Endothelial cell of umbilical vein (primary cell): ENCODE data around the gene COL4A2. TPM values are rescaled to one million over a fixed set of nuclear protein-coding genes. Genes with fewer than 3 reads are reported as not detected.

ENCODE experiments used
- BruUV-seq: library from RNA; stranded (reverse); fragments of 400-500 nt; replicated peaks from 2 replicates; lab custom pipeline; 2021; lab: Mats Ljungman, UMichigan
- CTCF ChIA-PET: fragments of 300-600, 350-600 bp; sonication (Branson Sonifier 250); formaldehyde crosslinking; loops from one replicate; lab custom pipeline; 2021; ENCODE audit warnings: antibody characterized with exemption, inconsistent platforms; lab: Charles Lee
- POLR2A ChIA-PET: fragments of 300-600, 350-600 bp; sonication (Branson Sonifier 250); formaldehyde crosslinking; loops from one replicate; lab custom pipeline; 2021; ENCODE audit warnings: antibody characterized with exemption, inconsistent platforms; lab: Charles Lee
- DNase-seq: peaks from one replicate; pipeline ENCODE4 v3.0.0-alpha.2; 2011; ENCODE audit warnings: low read depth, low spot score
- FAIRE-seq: peaks from 2 replicates; lab custom pipeline; 2011; peaks lifted over from hg19 to GRCh38; lab: Jason Lieb, UNC
- H2AFZ ChIP-seq: 2 replicates; pipeline ENCODE4 v1.6.0; 2012; ENCODE audit warnings: low read depth, low read length, control low read depth, inconsistent platforms
- H3K27ac ChIP-seq: 2 replicates; pipeline ENCODE4 v1.5.1; 2011; ENCODE audit warnings: low read depth, mild to moderate bottlenecking, control low read depth, low read length, moderate library complexity; ENCODE audit not compliant: insufficient read depth
- H3K27me3 ChIP-seq, 2 experiments: 2 replicates each; pipeline versions ENCODE4 v1.6.0 to v1.6.1; 2011; ENCODE audit warnings: low read length in 2 of 2, mixed read lengths in 1 of 2; ENCODE audit not compliant: control insufficient read depth in 2 of 2, insufficient read depth in 2 of 2
- H3K36me3 ChIP-seq, 2 experiments: 2 replicates in 1 of 2; 3 replicates in 1 of 2; pipeline ENCODE4 v1.5.1; 2011; ENCODE audit warnings: low read length in 2 of 2, mild to moderate bottlenecking in 1 of 2, moderate library complexity in 1 of 2; ENCODE audit not compliant: control insufficient read depth in 2 of 2, insufficient read depth in 2 of 2; ENCODE audit errors: extremely low read depth in 1 of 2
- H3K4me1 ChIP-seq: 3 replicates; pipeline ENCODE4 v1.5.1; 2011; ENCODE audit warnings: mild to moderate bottlenecking, low read length; ENCODE audit not compliant: control insufficient read depth, insufficient read depth; ENCODE audit errors: extremely low read depth
- H3K4me2 ChIP-seq: 2 replicates; pipeline ENCODE4 v1.6.1; 2011; ENCODE audit warnings: low read length, control low read depth, mixed read lengths; ENCODE audit not compliant: insufficient read depth
- H3K4me3 ChIP-seq, 3 experiments: fragments of 200-600 bp in 1 of 3; sonication (generic), shearing (Covaris generic) in 1 of 3; replicated peaks in 1 of 3; 2 replicates each; pipeline ENCODE4 v1.5.1; 2011 to 2016; ENCODE audit warnings: control low read depth in 3 of 3, low read length in 3 of 3, mild to moderate bottlenecking in 2 of 3, inconsistent platforms in 1 of 3, low read depth in 1 of 3, moderate library complexity in 1 of 3; ENCODE audit not compliant: insufficient read depth in 1 of 3
- H3K79me2 ChIP-seq: 2 replicates; pipeline ENCODE4 v1.6.0; 2012; ENCODE audit warnings: low read length, inconsistent platforms; ENCODE audit not compliant: control insufficient read depth, insufficient read depth
- H3K9ac ChIP-seq: replicated peaks from 2 replicates; pipeline ENCODE3; 2011; ENCODE audit warnings: low read length, control low read depth; ENCODE audit not compliant: insufficient read depth; ENCODE audit errors: extremely low read depth
- H3K9me1 ChIP-seq: replicated peaks from 3 replicates; pipeline ENCODE4 v1.6.0; 2011; ENCODE audit warnings: mild to moderate bottlenecking, low read length; ENCODE audit not compliant: control insufficient read depth, insufficient read depth; ENCODE audit errors: extremely low read depth
- H3K9me3 ChIP-seq: replicated peaks from 2 replicates; pipeline ENCODE4 v1.5.1; 2012; ENCODE audit warnings: low read length, inconsistent platforms; ENCODE audit not compliant: control insufficient read depth, insufficient read depth
- H4K20me1 ChIP-seq: replicated peaks from 2 replicates; pipeline ENCODE3; 2011; ENCODE audit warnings: mild to moderate bottlenecking, low read length; ENCODE audit not compliant: control insufficient read depth, insufficient read depth; ENCODE audit errors: extremely low read depth
- CTCF ChIP-seq, 2 donors: IDR thresholded peaks; 1 replicate in 1 of 2; 2 replicates in 1 of 2; pipeline ENCODE4 v1.5.1; 2011; ENCODE audit warnings: low read length in 2 of 2, mild to moderate bottlenecking in 2 of 2, moderate library complexity in 2 of 2, control low read depth in 1 of 2, inconsistent platforms in 1 of 2, low read depth in 1 of 2; ENCODE audit not compliant: insufficient read depth in 1 of 2; ENCODE audit errors: extremely low read depth in 1 of 2
- EZH2 ChIP-seq: IDR thresholded peaks from 2 replicates; pipeline ENCODE4 v1.6.1; 2012; ENCODE audit warnings: borderline replicate concordance, low read depth, mild to moderate bottlenecking, moderate library complexity, low read length, inconsistent platforms; ENCODE audit not compliant: severe bottlenecking
- FOS ChIP-seq: IDR thresholded peaks from 2 replicates; pipeline ENCODE4 v1.6.1; 2011; ENCODE audit warnings: mild to moderate bottlenecking, low read length, moderate library complexity, borderline replicate concordance; ENCODE audit not compliant: insufficient read depth
- GATA2 ChIP-seq: IDR thresholded peaks from 2 replicates; pipeline ENCODE4 v1.7.0; 2011; ENCODE audit warnings: low read depth, mild to moderate bottlenecking, moderate library complexity, mixed read lengths, low read length; ENCODE audit not compliant: insufficient read length, insufficient read depth
- JUN ChIP-seq: IDR thresholded peaks from 2 replicates; pipeline ENCODE4 v1.6.1; 2011; ENCODE audit warnings: borderline replicate concordance, low read depth; ENCODE audit not compliant: insufficient read length, insufficient read depth
- MYC ChIP-seq: IDR thresholded peaks from one replicate; pipeline ENCODE4 v1.6.1; 2011; ENCODE audit warnings: mild to moderate bottlenecking, low read depth, low read length
- POLR2A ChIP-seq: IDR thresholded peaks from 2 replicates; pipeline ENCODE4 v1.6.1; 2012; ENCODE audit warnings: low read depth, mild to moderate bottlenecking, control low read depth, low read length
- POLR2AphosphoS5 ChIP-seq: IDR thresholded peaks from 2 replicates; pipeline ENCODE4 v1.6.1; 2012; ENCODE audit warnings: low read depth, mild to moderate bottlenecking, control low read depth, low read length, moderate library complexity; ENCODE audit not compliant: insufficient read depth
- dilution Hi-C: fragments of 300-500 bp; cut with MboI; formaldehyde crosslinking; loops from one replicate; pipeline ENCODE4 v1.15.0; 2019; ENCODE audit warnings: low sequenced_read_pairs; ENCODE audit not compliant: extremely low pct_ligation_motif_present
- intact Hi-C: fragments of 100-400 bp; cut with micrococcal nuclease; formaldehyde crosslinking; loops from one replicate; pipeline ENCODE4 v1.10.0; 2022
- polyA plus RNA-seq, 4 experiments: library from polyadenylated mRNA; depleted of rRNA in 3 of 4; stranded (reverse) in 3 of 4; unstranded in 1 of 4; fragments of >200 nt; gene quantifications; 2 replicates each; pipeline versions ENCODE4 v1.2.1 to v1.2.3, GENCODE V29; 2011 to 2012; ENCODE audit warnings: missing spikeins in 1 of 4
- total RNA-seq: library from RNA; stranded (reverse); gene quantifications from 2 replicates; pipeline ENCODE4 v1.2.3, GENCODE V29; 2021

The COL4A2 gene
- total and polyA plus RNA-seq, 2 donors (not counting 3 experiments of a cell fraction or from before 2014, with no cell fraction given): 792 to 940 TPM

DNA sequence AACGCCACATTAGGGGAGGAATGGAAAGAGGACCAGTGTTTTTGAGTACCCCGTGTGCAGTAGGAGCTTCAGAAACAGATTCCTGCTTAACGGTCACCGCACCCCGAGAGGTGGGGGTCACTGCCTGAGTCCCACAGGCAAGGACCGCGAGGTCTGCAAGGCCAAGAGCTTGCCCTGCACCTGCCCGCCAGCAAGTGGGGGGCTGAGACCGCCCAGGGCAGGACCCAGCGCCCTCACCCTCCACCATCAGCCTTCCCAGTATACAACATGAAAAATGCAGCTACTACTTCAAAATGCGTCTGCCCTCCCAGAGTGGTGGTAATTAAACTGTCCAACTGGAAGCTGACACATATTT is 45.0 kb upstream of the COL4A2 start:
- no peak for FAIRE-seq
- peak overlapping the region; percentile 76 for H3K4me2 ChIP-seq
- no peaks in the 10 kb centered on the region for H4K20me1 ChIP-seq
- dilution Hi-C loops (no loop called here), intact Hi-C loops (no loop called here)
- no peak overlapping the region for H3K4me3 ChIP-seq
- peaks cover 45% of the 10 kb centered on the region for H3K79me2 ChIP-seq
- no peaks in the 10 kb centered on the region for H3K9me1 ChIP-seq
- TF ChIP-seq FOS (no peak), EZH2 (no peak), POLR2AphosphoS5 (peak; percentile 10), CTCF (IDR thresholded peaks at IDR 0.05; ENCODE audit: extremely low read depth in 1 of 2, insufficient read depth in 1 of 2, low read depth in 1 of 2, low read length in 2 of 2) (no peak), MYC (no peak), JUN (no peak), GATA2 (no peak), POLR2A (no peak)
- CTCF ChIA-PET: interaction anchor here (0.7 to 3.9 kb wide), 7 partner anchors 15 to 194 kb away, joined by 3 to 33 read pairs (median 3); partner anchors contain the start of genes COL4A1 and COL4A2
- H3K9me3 ChIP-seq: no peaks in the 10 kb centered on the region
- H3K4me1 ChIP-seq: peaks cover 87% of the 10 kb centered on the region
- no TSS peak for BruUV-seq
- POLR2A ChIA-PET: interaction anchor here (1.1 kb wide), 1 partner anchor 15 kb away, joined by 5 read pairs; no protein-coding TSS in a partner anchor
- DNase-seq: no peak
- H2AFZ ChIP-seq: no peak overlapping the region
- no peaks in the 10 kb centered on the region for H3K27me3 ChIP-seq
- peak overlapping the region; percentile 81 for H3K27ac ChIP-seq
- H3K9ac ChIP-seq: peak overlapping the region; percentile 43
- peaks cover 0 to 2% of the 10 kb centered on the region in 2 experiments for H3K36me3 ChIP-seq
